Keratinocyte (primary cell): Measurements from ENCODE around the gene ITFG1. TPM values are rescaled to one million over a fixed set of nuclear protein-coding genes. Genes with fewer than 3 reads are reported as not detected.

Experiments used
- DNase-seq: peaks from one replicate; pipeline ENCODE4 v3.0.0-alpha.2; 2011; ENCODE audit warnings: low read depth, missing footprints, low spot score
- FAIRE-seq: peaks from 2 replicates; lab custom pipeline; 2011; peaks lifted over from hg19 to GRCh38; lab: Jason Lieb, UNC
- H2AFZ ChIP-seq: 2 replicates; pipeline ENCODE4 v1.6.0; 2012; ENCODE audit warnings: low read length, control low read depth, inconsistent platforms; ENCODE audit not compliant: control insufficient read depth
- H3K27ac ChIP-seq: 2 replicates; pipeline ENCODE4 v1.5.1; 2011; ENCODE audit warnings: low read length; ENCODE audit not compliant: control insufficient read depth, insufficient read depth
- H3K27me3 ChIP-seq: 3 replicates; pipeline ENCODE4 v1.6.0; 2011; ENCODE audit warnings: low read length; ENCODE audit not compliant: control insufficient read depth, insufficient read depth; ENCODE audit errors: extremely low read depth
- H3K36me3 ChIP-seq, 2 experiments: 2 replicates in 1 of 2; 3 replicates in 1 of 2; pipeline ENCODE4 v1.5.1; 2011; ENCODE audit warnings: low read length in 2 of 2, mild to moderate bottlenecking in 1 of 2; ENCODE audit not compliant: control insufficient read depth in 2 of 2, insufficient read depth in 2 of 2; ENCODE audit errors: extremely low read depth in 1 of 2
- H3K4me1 ChIP-seq: 3 replicates; pipeline ENCODE4 v1.5.1; 2011; ENCODE audit warnings: low read length; ENCODE audit not compliant: control insufficient read depth, insufficient read depth; ENCODE audit errors: extremely low read depth
- H3K4me2 ChIP-seq: 3 replicates; pipeline ENCODE4 v1.6.0; 2011; ENCODE audit warnings: low read depth, low read length; ENCODE audit not compliant: control insufficient read depth, insufficient read depth; ENCODE audit errors: extremely low read depth
- H3K4me3 ChIP-seq, 3 experiments: fragments of 200-600 bp in 1 of 3; sonication (generic) in 1 of 3; 2 replicates in 2 of 3; 3 replicates in 1 of 3; pipeline ENCODE4 v1.5.1; 2011 to 2016; ENCODE audit warnings: low read length in 3 of 3, mild to moderate bottlenecking in 3 of 3, control low read depth in 2 of 3, inconsistent platforms in 1 of 3, low read depth in 1 of 3, mixed read lengths in 1 of 3, mixed run types in 1 of 3, moderate library complexity in 1 of 3; ENCODE audit not compliant: control insufficient read depth in 2 of 3, insufficient read depth in 2 of 3; ENCODE audit errors: extremely low read depth in 1 of 3
- H3K79me2 ChIP-seq: 2 replicates; pipeline ENCODE4 v1.6.0; 2012; ENCODE audit warnings: low read length; ENCODE audit not compliant: control insufficient read depth, insufficient read depth
- H3K9ac ChIP-seq: 3 replicates; pipeline ENCODE4 v1.6.0; 2011; ENCODE audit warnings: low read length; ENCODE audit not compliant: control insufficient read depth, insufficient read depth; ENCODE audit errors: extremely low read depth
- H3K9me1 ChIP-seq: 3 replicates; pipeline ENCODE4 v1.6.0; 2011; ENCODE audit warnings: low read length; ENCODE audit not compliant: control insufficient read depth, insufficient read depth; ENCODE audit errors: extremely low read depth
- H3K9me3 ChIP-seq: 2 replicates; pipeline ENCODE4 v1.5.1; 2012; ENCODE audit warnings: low read depth, low read length; ENCODE audit not compliant: control insufficient read depth
- H4K20me1 ChIP-seq: 3 replicates; pipeline ENCODE4 v1.6.0; 2011; ENCODE audit warnings: low read length; ENCODE audit not compliant: control insufficient read depth, insufficient read depth; ENCODE audit errors: extremely low read depth
- CTCF ChIP-seq, 3 experiments: IDR thresholded peaks in 1 of 3; conservative IDR thresholded peaks in 1 of 3; optimal IDR thresholded peaks in 1 of 3; 2 replicates in 2 of 3; 3 replicates in 1 of 3; pipeline versions ENCODE3 to v1.5.1; 2011; ENCODE audit warnings: low read length in 3 of 3, mild to moderate bottlenecking in 3 of 3, moderate library complexity in 2 of 3, control low read depth in 1 of 3, inconsistent platforms in 1 of 3; ENCODE audit not compliant: insufficient read depth in 2 of 3; ENCODE audit errors: extremely low read depth in 1 of 3
- EZH2 ChIP-seq: IDR thresholded peaks from one replicate; pipeline ENCODE4 v1.6.1; 2012; ENCODE audit warnings: inconsistent platforms, mild to moderate bottlenecking, low read length, moderate library complexity
- dilution Hi-C: fragments of 300-500 bp; cut with MboI; formaldehyde crosslinking; loops from one replicate; pipeline ENCODE4 v1.7.0; 2020; ENCODE audit warnings: low sequenced_read_pairs; ENCODE audit not compliant: extremely low pct_ligation_motif_present
- polyA plus RNA-seq, 5 experiments: library from polyadenylated mRNA; depleted of rRNA in 3 of 5; stranded (reverse) in 3 of 5; stranded (forward) in 1 of 5; unstranded in 1 of 5; fragments of >200 nt; gene quantifications; 1 replicate in 1 of 5; 2 replicates in 3 of 5; 3 replicates in 1 of 5; pipeline versions ENCODE4 v1.2.1 to v1.2.3, GENCODE V29; 2011 to 2012; ENCODE audit warnings: missing spikeins in 2 of 5, low read depth in 1 of 5, low replicate concordance in 1 of 5

The ITFG1 gene
- polyA plus RNA-seq, 1 donor (not counting 4 experiments of a cell fraction or from before 2014, with no cell fraction given) = 83.8 TPM

- H3K9me3 ChIP-seq = no peaks in the 10 kb centered on the region
- peaks cover 14% of the 10 kb centered on the region for H3K79me2 ChIP-seq
- peaks cover 6% of the 10 kb centered on the region for H3K4me1 ChIP-seq
- H3K36me3 ChIP-seq = no peaks in the 10 kb centered on the region
- no peak overlapping the region for H3K4me3 ChIP-seq
- no peak for TF ChIP-seq EZH2
- no peak for TF ChIP-seq CTCF (optimal IDR thresholded peaks at IDR 0.05 in 1 of 3, IDR thresholded peaks at IDR 0.05 in 1 of 3, conservative IDR thresholded peaks at IDR 0.05 in 1 of 3; ENCODE audit: extremely low read depth in 1 of 3, insufficient read depth in 2 of 3, low read length in 3 of 3)
- no peak overlapping the region for H3K9ac ChIP-seq
- H3K9me1 ChIP-seq = no peaks in the 10 kb centered on the region
- H2AFZ ChIP-seq = no peak overlapping the region
- H4K20me1 ChIP-seq = no peaks in the 10 kb centered on the region
- no peak for FAIRE-seq
- H3K27me3 ChIP-seq = no peaks in the 10 kb centered on the region
- no peak for DNase-seq
- no peak overlapping the region for H3K27ac ChIP-seq
- dilution Hi-C loops = no loop called here
- no peak overlapping the region for H3K4me2 ChIP-seq
These were observed 21.0 kb upstream of the ITFG1 start for GRCh38 chr16:47481698-47482374.

- Histone ChIP-seq H2AFZ (no peak overlapping the region), H3K27ac (no peak overlapping the region), H3K79me2 (peaks cover 13% of the 10 kb centered on the region), H4K20me1 (no peaks in the 10 kb centered on the region), H3K9me1 (no peaks in the 10 kb centered on the region), H3K4me1 (peaks cover 12% of the 10 kb centered on the region), H3K4me2 (no peak overlapping the region), H3K27me3 (no peaks in the 10 kb centered on the region), H3K4me3 (no peak overlapping the region), H3K36me3 (no peaks in the 10 kb centered on the region), H3K9ac (no peak overlapping the region), H3K9me3 (no peaks in the 10 kb centered on the region)
- no peak for FAIRE-seq
- dilution Hi-C loops = no loop called here
- no peak for TF ChIP-seq EZH2
- no peak for DNase-seq
These were observed 19.5 kb upstream of the ITFG1 start for GRCh38 chr16:47480410-47480809.

GRCh38 chr16:47477679-47478078 is 16.8 kb upstream of the ITFG1 start:
- H3K9me3 ChIP-seq = no peaks in the 10 kb centered on the region
- H3K4me3 ChIP-seq = no peak overlapping the region
- H3K9ac ChIP-seq = no peak overlapping the region
- no peak overlapping the region for H2AFZ ChIP-seq
- no peak overlapping the region for H3K4me2 ChIP-seq
- no peaks in the 10 kb centered on the region for H3K36me3 ChIP-seq
- H3K9me1 ChIP-seq = no peaks in the 10 kb centered on the region
- peaks cover 18% of the 10 kb centered on the region for H3K79me2 ChIP-seq
- no peak for FAIRE-seq
- no peaks in the 10 kb centered on the region for H4K20me1 ChIP-seq
- dilution Hi-C loops = no loop called here
- H3K4me1 ChIP-seq = peaks cover 13% of the 10 kb centered on the region
- DNase-seq = no peak
- H3K27me3 ChIP-seq = no peaks in the 10 kb centered on the region
- TF ChIP-seq EZH2 (no peak), CTCF (optimal IDR thresholded peaks at IDR 0.05 in 1 of 3, IDR thresholded peaks at IDR 0.05 in 1 of 3, conservative IDR thresholded peaks at IDR 0.05 in 1 of 3; ENCODE audit: extremely low read depth in 1 of 3, insufficient read depth in 2 of 3, low read length in 3 of 3) (no peak)
- peak overlapping the region; percentile 53 for H3K27ac ChIP-seq
